HG03097 (cell line): ENCODE data around the gene NDUFA9.

Source experiments
- ATAC-seq: cut with Tn5 transposase; IDR thresholded peaks from one replicate; pipeline ENCODE4 v1.9.1; 2021; ENCODE audit not compliant: unreplicated experiment, low FRiP score

The NDUFA9 gene

DNA sequence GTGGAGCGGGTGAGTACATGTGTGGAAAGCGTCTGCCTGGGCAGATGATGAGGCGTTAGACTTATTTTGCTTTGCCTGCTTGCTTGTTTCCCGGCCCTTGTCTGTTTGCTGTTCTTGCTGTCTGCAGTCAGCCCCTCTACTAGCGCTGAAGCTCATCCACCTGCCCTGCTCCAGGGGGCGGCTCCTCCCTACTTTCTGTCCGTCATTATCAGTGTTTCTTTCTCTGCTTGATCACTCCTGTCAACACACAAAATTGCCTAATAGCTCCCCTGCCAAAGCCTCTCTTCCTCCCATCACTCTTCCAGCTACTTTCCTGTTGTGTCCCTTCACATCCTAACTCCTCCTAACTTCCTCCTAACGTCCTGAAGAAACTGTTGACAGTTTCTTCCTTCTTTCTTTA, 36.4 kb downstream of the NDUFA9 start:
- no peak for ATAC-seq

DNA sequence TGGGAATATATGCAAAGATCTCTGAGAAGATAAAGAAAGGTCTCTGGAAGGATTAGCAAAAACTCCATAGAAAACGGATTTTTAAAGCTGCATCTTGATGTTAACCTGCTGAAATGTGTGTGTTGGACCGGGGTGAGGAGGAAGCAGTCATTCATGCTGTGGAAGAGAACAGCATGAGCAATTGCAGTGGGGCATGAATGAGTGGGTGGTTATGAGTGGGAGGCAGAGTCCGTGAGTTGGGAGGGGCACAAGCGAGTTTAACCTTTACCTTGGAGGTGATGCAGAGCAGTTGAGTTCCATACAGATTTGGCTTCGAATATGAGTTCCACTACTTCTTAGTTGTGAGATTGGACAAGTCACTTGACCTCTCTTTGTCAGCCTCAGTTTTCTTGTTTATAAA, 41.8 kb downstream of the NDUFA9 start:
- no peak for ATAC-seq
